ENCODE data around the gene PANK2.

PANK2 gene

GRCh38 chr20:3854462-3854871 lies 34.7 kb upstream of the PANK2 start:
- no peaks in the 10 kb centered on the region for H3K27me3 ChIP-seq (ENCODE audit: insufficient read depth, low read length)
- H3K4me2 ChIP-seq (ENCODE audit: low read length): no peak overlapping the region
- TF ChIP-seq EZH2 (IDR thresholded peaks at IDR 0.05; ENCODE audit: borderline replicate concordance, low read length) (no peak), CTCF (IDR thresholded peaks at IDR 0.05; ENCODE audit: low read length) (no peak)
- peak overlapping the region; percentile 45 for H3K27ac ChIP-seq (ENCODE audit: low read depth, low read length, poor library complexity, severe bottlenecking)
- H3K4me3 ChIP-seq (ENCODE audit: low read depth, low read length, poor library complexity, severe bottlenecking): no peak overlapping the region
- no peaks in the 10 kb centered on the region for H3F3A ChIP-seq (ENCODE audit: insufficient read depth, low read length)
- no peaks in the 10 kb centered on the region for H3K9me3 ChIP-seq (ENCODE audit: low read length)
- no peaks in the 10 kb centered on the region for H4K20me1 ChIP-seq (ENCODE audit: insufficient read depth, low read length)
- no peaks in the 10 kb centered on the region for H3K79me2 ChIP-seq (ENCODE audit: insufficient read depth, low read length)
- no peak overlapping the region for H2AFZ ChIP-seq (ENCODE audit: low read length)
- no peak overlapping the region for H3K9ac ChIP-seq (ENCODE audit: low read length)
- H3K36me3 ChIP-seq (ENCODE audit: insufficient read depth, low read length): peaks cover 37% of the 10 kb centered on the region
- H3K9me2 ChIP-seq (ENCODE audit: low read depth, low read length): no peaks in the 10 kb centered on the region
- H3K4me1 ChIP-seq (ENCODE audit: insufficient read depth, low read length, severe bottlenecking): no peaks in the 10 kb centered on the region

- TF ChIP-seq EZH2 (IDR thresholded peaks at IDR 0.05; ENCODE audit: borderline replicate concordance, low read length): no peak
- TF ChIP-seq CTCF (IDR thresholded peaks at IDR 0.05; ENCODE audit: low read length): no peak
These were observed 31.8 kb upstream of the PANK2 start for GRCh38 chr20:3857405-3857804.

GRCh38 chr20:3858689-3859088 lies 30.5 kb upstream of the PANK2 start:
- H3K9ac ChIP-seq (ENCODE audit: low read length): no peak overlapping the region
- no peaks in the 10 kb centered on the region for H4K20me1 ChIP-seq (ENCODE audit: insufficient read depth, low read length)
- H3K27ac ChIP-seq (ENCODE audit: low read depth, low read length, poor library complexity, severe bottlenecking): no peak overlapping the region
- H2AFZ ChIP-seq (ENCODE audit: low read length): no peak overlapping the region
- H3K9me3 ChIP-seq (ENCODE audit: low read length): peaks cover 3% of the 10 kb centered on the region; the same call in 1 of the 2 replicates
- no peak overlapping the region for H3K4me2 ChIP-seq (ENCODE audit: low read length)
- no peaks in the 10 kb centered on the region for H3F3A ChIP-seq (ENCODE audit: insufficient read depth, low read length)
- no peaks in the 10 kb centered on the region for H3K4me1 ChIP-seq (ENCODE audit: insufficient read depth, low read length, severe bottlenecking)
- H3K9me2 ChIP-seq (ENCODE audit: low read depth, low read length): no peaks in the 10 kb centered on the region
- H3K4me3 ChIP-seq (ENCODE audit: low read depth, low read length, poor library complexity, severe bottlenecking): no peak overlapping the region
- no peaks in the 10 kb centered on the region for H3K27me3 ChIP-seq (ENCODE audit: insufficient read depth, low read length)
- H3K79me2 ChIP-seq (ENCODE audit: insufficient read depth, low read length): no peaks in the 10 kb centered on the region
- peaks cover 67% of the 10 kb centered on the region for H3K36me3 ChIP-seq (ENCODE audit: insufficient read depth, low read length)
- TF ChIP-seq EZH2 (IDR thresholded peaks at IDR 0.05; ENCODE audit: borderline replicate concordance, low read length) (no peak), CTCF (IDR thresholded peaks at IDR 0.05; ENCODE audit: low read length) (no peak)

More at GRCh38 chr20:3857405-3857804, 31.8 kb upstream of the PANK2 start:
- Histone ChIP-seq H3K9me3 (ENCODE audit: low read length) (peaks cover 3% of the 10 kb centered on the region; the same call in 1 of the 2 replicates), H3K4me2 (ENCODE audit: low read length) (no peak overlapping the region), H3F3A (ENCODE audit: insufficient read depth, low read length) (no peaks in the 10 kb centered on the region), H3K36me3 (ENCODE audit: insufficient read depth, low read length) (peaks cover 54% of the 10 kb centered on the region), H3K9me2 (ENCODE audit: low read depth, low read length) (no peaks in the 10 kb centered on the region), H3K4me1 (ENCODE audit: insufficient read depth, low read length, severe bottlenecking) (no peaks in the 10 kb centered on the region), H3K27ac (ENCODE audit: low read depth, low read length, poor library complexity, severe bottlenecking) (no peak overlapping the region), H3K9ac (ENCODE audit: low read length) (no peak overlapping the region), H2AFZ (ENCODE audit: low read length) (no peak overlapping the region), H3K79me2 (ENCODE audit: insufficient read depth, low read length) (no peaks in the 10 kb centered on the region), H3K27me3 (ENCODE audit: insufficient read depth, low read length) (no peaks in the 10 kb centered on the region), H4K20me1 (ENCODE audit: insufficient read depth, low read length) (no peaks in the 10 kb centered on the region), H3K4me3 (ENCODE audit: low read depth, low read length, poor library complexity, severe bottlenecking) (no peak overlapping the region)
